ENCODE results near the gene CD99L2. TPM values are rescaled to one million over a fixed set of nuclear protein-coding genes. Genes with fewer than 3 reads are reported as not detected.

The CD99L2 gene
- total RNA-seq, 1 experiment from 2014 or later = 29.5 TPM

- CTCF ChIA-PET = no interaction called here
- Histone ChIP-seq H3K27me3 (replicated peaks; ENCODE audit: insufficient read depth, low read depth, low read length, poor library complexity) (no peaks in the 10 kb centered on the region), H3K9me3 (ENCODE audit: low read depth, low read length, poor library complexity, severe bottlenecking) (no peaks in the 10 kb centered on the region), H3K4me1 (ENCODE audit: insufficient read depth, low read length, poor library complexity, severe bottlenecking) (no peaks in the 10 kb centered on the region), H3K36me3 (ENCODE audit: insufficient read depth, low read length, poor library complexity, severe bottlenecking) (no peaks in the 10 kb centered on the region), H3K4me3 (ENCODE audit: low read depth, low read length, poor library complexity, severe bottlenecking) (no peak overlapping the region), H3K27ac (ENCODE audit: low read depth, low read length, poor library complexity, severe bottlenecking) (no peak overlapping the region)
- TF ChIP-seq, protein P1, sequence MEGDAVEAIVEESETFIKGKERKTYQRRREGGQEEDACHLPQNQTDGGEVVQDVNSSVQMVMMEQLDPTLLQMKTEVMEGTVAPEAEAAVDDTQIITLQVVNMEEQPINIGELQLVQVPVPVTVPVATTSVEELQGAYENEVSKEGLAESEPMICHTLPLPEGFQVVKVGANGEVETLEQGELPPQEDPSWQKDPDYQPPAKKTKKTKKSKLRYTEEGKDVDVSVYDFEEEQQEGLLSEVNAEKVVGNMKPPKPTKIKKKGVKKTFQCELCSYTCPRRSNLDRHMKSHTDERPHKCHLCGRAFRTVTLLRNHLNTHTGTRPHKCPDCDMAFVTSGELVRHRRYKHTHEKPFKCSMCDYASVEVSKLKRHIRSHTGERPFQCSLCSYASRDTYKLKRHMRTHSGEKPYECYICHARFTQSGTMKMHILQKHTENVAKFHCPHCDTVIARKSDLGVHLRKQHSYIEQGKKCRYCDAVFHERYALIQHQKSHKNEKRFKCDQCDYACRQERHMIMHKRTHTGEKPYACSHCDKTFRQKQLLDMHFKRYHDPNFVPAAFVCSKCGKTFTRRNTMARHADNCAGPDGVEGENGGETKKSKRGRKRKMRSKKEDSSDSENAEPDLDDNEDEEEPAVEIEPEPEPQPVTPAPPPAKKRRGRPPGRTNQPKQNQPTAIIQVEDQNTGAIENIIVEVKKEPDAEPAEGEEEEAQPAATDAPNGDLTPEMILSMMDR (conservative IDR thresholded peaks at IDR 0.05; ENCODE audit: low read depth, low read length) = no peak
- no peak for TF ChIP-seq EZH2 (IDR thresholded peaks at IDR 0.05; ENCODE audit: borderline replicate concordance, low read depth, low read length, poor library complexity, severe bottlenecking)
- POLR2A ChIA-PET (ENCODE audit: low non-redundant PET) = no interaction called here
- no TSS peak for BruUV-seq (replicated peaks)
- DNase-seq (ENCODE audit: low spot score) = no peak
- intact Hi-C loops (cut with micrococcal nuclease; ENCODE audit: unreplicated experiment) = no loop called here
These were observed 121.0 kb downstream of the CD99L2 start for GRCh38 chrX:150777328-150777992.

GRCh38 chrX:150775569-150776350, 122.7 kb downstream of the CD99L2 start:
- no peak for TF ChIP-seq EZH2 (IDR thresholded peaks at IDR 0.05; ENCODE audit: borderline replicate concordance, low read depth, low read length, poor library complexity, severe bottlenecking)
- TF ChIP-seq, protein P1 (conservative IDR thresholded peaks at IDR 0.05; ENCODE audit: low read depth, low read length) = no peak
- Histone ChIP-seq H3K4me1 (ENCODE audit: insufficient read depth, low read length, poor library complexity, severe bottlenecking) (no peaks in the 10 kb centered on the region), H3K36me3 (ENCODE audit: insufficient read depth, low read length, poor library complexity, severe bottlenecking) (no peaks in the 10 kb centered on the region), H3K4me3 (ENCODE audit: low read depth, low read length, poor library complexity, severe bottlenecking) (no peak overlapping the region), H3K27me3 (replicated peaks; ENCODE audit: insufficient read depth, low read depth, low read length, poor library complexity) (no peaks in the 10 kb centered on the region), H3K9me3 (ENCODE audit: low read depth, low read length, poor library complexity, severe bottlenecking) (no peaks in the 10 kb centered on the region), H3K27ac (ENCODE audit: low read depth, low read length, poor library complexity, severe bottlenecking) (no peak overlapping the region)
- ChIA-PET POLR2A (ENCODE audit: low non-redundant PET) (no interaction called here), CTCF (interaction anchor here (1.2 kb wide), 1 partner anchor 9 kb away, joined by 3 read pairs; no protein-coding TSS in a partner anchor)
- DNase-seq (ENCODE audit: low spot score) = no peak
- no TSS peak for BruUV-seq (replicated peaks)
- intact Hi-C loops (cut with micrococcal nuclease; ENCODE audit: unreplicated experiment) = no loop called here

- intact Hi-C loops (cut with micrococcal nuclease; ENCODE audit: unreplicated experiment) = loop anchor here (5.0 kb wide), 1 partner anchor 907 kb away; no protein-coding TSS in a partner anchor
- no peak for DNase-seq (ENCODE audit: low spot score)
- no peak overlapping the region for H3K4me3 ChIP-seq (ENCODE audit: low read depth, low read length, poor library complexity, severe bottlenecking)
- no peaks in the 10 kb centered on the region for H3K27me3 ChIP-seq (replicated peaks; ENCODE audit: insufficient read depth, low read depth, low read length, poor library complexity)
- no TSS peak for BruUV-seq (replicated peaks)
- CTCF ChIA-PET = interaction anchor here (1.2 kb wide), 1 partner anchor 8 kb away, joined by 3 read pairs; no protein-coding TSS in a partner anchor
- H3K36me3 ChIP-seq (ENCODE audit: insufficient read depth, low read length, poor library complexity, severe bottlenecking) = no peaks in the 10 kb centered on the region
- H3K4me1 ChIP-seq (ENCODE audit: insufficient read depth, low read length, poor library complexity, severe bottlenecking) = no peaks in the 10 kb centered on the region
- TF ChIP-seq EZH2 (IDR thresholded peaks at IDR 0.05; ENCODE audit: borderline replicate concordance, low read depth, low read length, poor library complexity, severe bottlenecking) = no peak
- TF ChIP-seq, protein P1 (conservative IDR thresholded peaks at IDR 0.05; ENCODE audit: low read depth, low read length) = no peak
- H3K9me3 ChIP-seq (ENCODE audit: low read depth, low read length, poor library complexity, severe bottlenecking) = no peaks in the 10 kb centered on the region
- H3K27ac ChIP-seq (ENCODE audit: low read depth, low read length, poor library complexity, severe bottlenecking) = no peak overlapping the region
- POLR2A ChIA-PET (ENCODE audit: low non-redundant PET) = no interaction called here
These were observed 123.5 kb downstream of the CD99L2 start for GRCh38 chrX:150774798-150775568.

Data from A673 (cell line).